Smooth muscle cell of the pulmonary artery (primary cell): ENCODE measurements around the gene OR6B2. TPM values are rescaled to one million over a fixed set of nuclear protein-coding genes. Genes with fewer than 3 reads are reported as not detected.

ENCODE experiments used
- total RNA-seq: library from RNA; depleted of rRNA; stranded (reverse); fragments of >200 nt; gene quantifications from 2 replicates; pipeline ENCODE4 v1.2.3, GENCODE V29; 2014

The OR6B2 gene
- total RNA-seq, result not detected in 2 replicates

GRCh38 chr2:240030379-240031094 lies at the start of gene OR6B2:
Gene OR6B2, minus strand, starts transcription at chr2:240030429. Its CDS starts 0 bp downstream, at chr2:240030429.

GRCh38 chr2:240053173-240054155 lies 23.2 kb upstream of the OR6B2 start, which contains the start of gene OR6B3:
Gene OR6B3, minus strand, starts transcription at chr2:240053521.

Other genes with a start within 250 kb of the OR6B2 start
- 86.3 and 93.0 TPM in 2 replicates for gene NDUFA10, start 5.1 kb downstream of the OR6B2 start, total RNA-seq
- gene OR6B3, start 23.1 kb upstream of the OR6B2 start, total RNA-seq, result not detected in 2 replicates
- 60.5 and 79.4 TPM in 2 replicates for gene COPS9, start 105.9 kb upstream of the OR6B2 start, total RNA-seq
- gene OTOS, start 110.2 kb upstream of the OR6B2 start, total RNA-seq, result not detected in 2 replicates